DMS153 (cell line): ENCODE measurements around the gene CUTC.
"Not testable (repeated sequence)": the region's sequence is repeated elsewhere in the genome, so short reads cannot be mapped to it uniquely, and the experiment has no call there.

ENCODE experiments used
- DNase-seq: peaks from one replicate; lab custom pipeline; 2025; lab: John Stamatoyannopoulos, UW

Gene CUTC, protein sequence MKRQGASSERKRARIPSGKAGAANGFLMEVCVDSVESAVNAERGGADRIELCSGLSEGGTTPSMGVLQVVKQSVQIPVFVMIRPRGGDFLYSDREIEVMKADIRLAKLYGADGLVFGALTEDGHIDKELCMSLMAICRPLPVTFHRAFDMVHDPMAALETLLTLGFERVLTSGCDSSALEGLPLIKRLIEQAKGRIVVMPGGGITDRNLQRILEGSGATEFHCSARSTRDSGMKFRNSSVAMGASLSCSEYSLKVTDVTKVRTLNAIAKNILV

GRCh38 chr10:99732033-99732842 lies at the start of gene CUTC, which contains the start of gene COX15:
CUTC (plus strand) TSS chr10:99732234; CDS start chr10:99732349, 115 bp downstream.
COX15 (minus strand) TSS chr10:99732127; CDS start chr10:99732049, 78 bp downstream.
- peak; percentile 94 for DNase-seq

- DNase-seq, result no peak
Measured at GRCh38 chr10:99682752-99683151, 49.3 kb upstream of the CUTC start.

DNA sequence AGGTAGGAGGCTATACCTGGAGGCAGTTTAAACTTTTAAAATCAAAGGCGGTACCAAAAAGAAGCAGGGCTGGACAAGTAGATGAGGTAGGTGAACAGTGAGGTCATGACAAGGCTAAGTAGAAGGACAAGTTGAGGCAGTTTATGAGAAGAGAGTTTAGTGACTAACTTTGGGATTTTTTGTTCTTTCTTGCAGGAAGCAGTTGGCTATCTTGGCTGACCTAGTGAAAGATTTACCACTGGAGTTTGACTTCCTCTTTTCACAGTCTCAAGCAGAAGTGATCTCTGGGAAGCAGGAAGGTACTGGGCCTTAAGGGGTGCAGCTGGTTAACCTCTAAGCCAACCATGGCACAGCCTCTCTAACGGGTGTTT lies 46.5 kb upstream of the CUTC start:
- DNase-seq, result no peak

DNA sequence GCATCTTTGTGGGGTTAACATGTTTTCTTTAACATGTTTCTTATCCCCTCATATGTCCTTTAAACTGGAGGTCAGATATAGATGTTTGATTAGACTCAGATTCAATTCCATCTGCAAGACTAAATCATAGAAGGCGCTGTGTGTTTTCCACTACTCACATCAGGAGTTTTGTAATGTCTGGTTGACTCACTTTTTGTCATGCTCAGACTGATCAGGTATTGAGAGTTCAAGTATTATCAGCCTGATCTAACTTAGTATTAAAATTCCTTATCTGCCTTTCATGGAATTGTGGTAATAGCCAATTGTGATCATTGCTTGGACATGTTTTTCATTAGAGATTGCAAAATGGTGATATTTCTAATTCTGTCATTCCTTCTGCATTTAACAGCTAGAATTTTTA lies 42.6 kb upstream of the CUTC start:
- DNase-seq, result no peak

DNA sequence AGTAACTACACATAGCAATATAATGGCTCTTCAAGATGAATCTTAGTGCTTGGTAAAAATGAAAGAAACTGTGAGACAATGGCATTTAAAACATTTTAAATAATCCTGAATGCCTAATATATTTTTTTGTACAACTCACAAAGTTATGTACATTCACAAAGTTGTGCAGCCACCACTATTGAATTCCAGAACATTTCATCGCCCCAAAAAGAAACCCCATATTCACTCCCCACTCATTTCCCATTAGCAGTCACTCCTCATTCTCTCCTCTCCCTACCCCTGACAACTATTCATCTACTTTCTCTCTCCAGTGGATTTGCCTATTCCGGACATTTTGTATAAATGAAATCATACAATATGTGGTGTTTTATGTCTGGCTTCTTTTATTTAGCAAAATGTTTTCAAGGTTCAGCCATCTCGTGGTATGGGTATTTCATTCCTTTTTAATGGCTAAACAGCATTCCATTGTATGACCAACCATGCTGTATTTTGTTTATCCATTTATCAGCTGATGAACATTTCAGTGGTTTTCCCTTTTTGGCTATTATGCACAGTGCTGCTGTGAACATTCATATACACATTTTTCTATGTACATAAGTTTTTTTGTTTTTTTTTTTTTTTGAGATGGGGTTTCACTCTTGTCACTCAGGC lies 38.0 kb upstream of the CUTC start:
- no peak for DNase-seq

GRCh38 chr10:99695761-99696160 lies 36.3 kb upstream of the CUTC start:
- DNase-seq, result no peak

DNA sequence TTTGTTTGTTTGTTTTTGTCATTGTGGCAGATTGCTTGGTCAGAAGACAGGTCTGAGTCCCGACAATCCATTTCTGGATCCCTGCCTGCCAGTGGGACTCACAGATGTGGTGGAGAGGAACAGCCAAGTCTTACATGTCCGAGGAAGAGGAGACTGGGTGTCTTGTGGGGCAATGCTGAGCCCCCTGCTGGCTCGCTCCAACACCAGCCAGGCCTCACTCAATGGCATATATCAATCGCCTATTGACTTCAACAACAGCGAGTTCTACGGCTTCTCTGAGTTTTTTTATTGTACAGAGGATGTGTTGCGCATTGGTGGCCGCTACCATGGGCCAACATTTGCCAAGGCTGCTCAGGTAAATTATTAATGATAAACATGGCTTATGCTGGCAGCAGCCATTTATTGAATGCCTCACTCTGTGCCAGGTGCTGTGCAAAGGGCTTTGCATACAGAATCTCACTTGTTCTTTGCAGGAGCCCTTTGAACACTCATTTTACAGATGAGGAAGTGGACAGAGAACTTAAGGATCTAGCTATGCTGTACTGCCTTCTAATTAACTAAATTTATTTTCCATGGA lies 33.4 kb upstream of the CUTC start:
- DNase-seq, result no peak

- DNase-seq, result no peak
Measured at GRCh38 chr10:99700649-99701048, 31.4 kb upstream of the CUTC start.

DNA sequence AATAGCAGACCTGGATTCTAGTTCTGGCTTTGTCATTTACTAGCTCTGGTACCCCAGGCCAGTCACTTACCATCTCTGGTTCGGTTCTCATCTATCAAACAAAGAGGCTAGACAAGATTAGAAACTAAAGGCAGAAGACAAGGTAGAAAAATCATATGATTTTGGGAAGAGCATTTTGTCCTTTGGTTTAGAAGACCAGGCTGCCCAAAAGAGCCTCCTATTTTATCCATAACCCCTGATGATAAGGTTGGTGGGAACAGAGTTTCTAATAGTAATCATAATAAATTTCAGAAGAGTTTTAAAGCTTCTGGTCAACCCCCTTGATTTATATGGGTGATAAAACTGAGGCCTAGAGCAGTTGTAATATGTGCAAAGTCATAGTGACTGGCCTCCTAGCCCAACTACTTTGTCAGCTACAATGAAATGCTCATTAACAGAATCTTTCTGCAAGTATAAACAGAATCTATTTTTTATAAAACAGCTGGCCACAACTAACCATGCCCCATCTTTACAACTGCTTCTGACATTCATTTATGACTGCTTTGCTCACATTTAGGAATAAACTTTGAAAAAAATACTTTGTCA lies 23.5 kb upstream of the CUTC start:
- no peak for DNase-seq

DNA sequence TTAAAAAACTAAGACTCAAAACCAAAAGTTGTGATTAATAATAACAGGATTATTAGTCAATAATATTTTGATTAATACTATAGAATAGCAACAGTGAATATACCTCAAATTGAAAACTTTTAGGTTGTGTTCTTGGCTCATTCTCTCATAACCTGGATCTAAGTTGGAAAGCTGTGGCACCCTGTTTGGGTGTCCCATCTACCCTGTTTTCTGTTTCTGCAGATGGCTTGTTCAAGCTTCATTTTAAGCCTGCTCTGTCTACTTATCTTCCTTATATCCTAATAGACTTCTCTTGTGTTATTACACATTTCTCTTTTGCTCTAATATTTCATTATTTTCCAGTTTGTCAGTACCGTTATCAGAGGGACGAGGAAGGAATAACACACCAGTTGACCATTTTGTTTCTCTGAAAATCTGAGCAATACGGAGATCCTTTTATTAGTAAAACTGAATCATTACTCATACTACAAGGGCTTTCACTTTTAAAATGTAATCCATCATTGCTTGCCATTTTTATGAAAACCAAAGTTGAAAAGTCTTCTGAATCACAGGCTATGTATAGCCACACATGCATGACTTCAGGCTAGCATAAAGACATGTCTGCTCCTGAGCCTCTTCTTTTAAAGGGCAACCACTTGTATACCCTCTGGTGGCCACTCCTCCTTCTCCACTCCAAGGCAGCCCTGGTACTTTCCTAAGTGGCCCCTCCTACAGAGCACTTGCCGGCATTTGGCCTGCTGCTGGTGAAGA lies 22.4 kb upstream of the CUTC start:
- no peak for DNase-seq

DNA sequence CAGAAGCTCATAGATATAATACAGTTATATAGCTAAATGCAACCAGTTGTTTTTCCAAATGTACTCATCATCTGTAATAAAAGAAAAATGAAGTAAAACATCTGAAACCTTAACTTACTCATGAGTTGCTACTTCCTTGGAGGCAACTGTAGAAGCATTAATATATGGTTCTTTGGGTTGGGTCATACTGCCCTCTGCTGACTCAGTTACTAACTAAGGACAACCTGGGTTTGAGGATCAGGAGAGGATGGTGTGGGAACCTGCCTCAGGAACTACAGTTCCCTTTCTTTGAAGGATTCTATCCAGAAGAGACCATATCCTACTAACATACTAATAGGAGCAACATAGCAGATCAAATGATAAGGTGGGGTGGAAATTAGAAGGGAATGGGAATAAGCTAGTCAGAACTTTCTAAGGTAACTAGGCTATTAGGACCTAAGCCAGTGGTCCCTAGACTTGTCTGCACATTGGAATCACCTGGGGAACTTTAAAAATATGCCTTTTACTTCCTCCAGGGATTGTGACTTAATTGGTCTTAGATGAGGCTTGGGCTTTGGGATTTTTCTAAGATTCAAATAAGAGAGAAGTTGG lies 20.8 kb upstream of the CUTC start:
- DNase-seq, result peak; percentile 13

GRCh38 chr10:99714446-99714845 lies 17.6 kb upstream of the CUTC start:
- DNase-seq, result no peak

- DNase-seq, result no peak
Measured at GRCh38 chr10:99720387-99720786, 11.6 kb upstream of the CUTC start.

DNA sequence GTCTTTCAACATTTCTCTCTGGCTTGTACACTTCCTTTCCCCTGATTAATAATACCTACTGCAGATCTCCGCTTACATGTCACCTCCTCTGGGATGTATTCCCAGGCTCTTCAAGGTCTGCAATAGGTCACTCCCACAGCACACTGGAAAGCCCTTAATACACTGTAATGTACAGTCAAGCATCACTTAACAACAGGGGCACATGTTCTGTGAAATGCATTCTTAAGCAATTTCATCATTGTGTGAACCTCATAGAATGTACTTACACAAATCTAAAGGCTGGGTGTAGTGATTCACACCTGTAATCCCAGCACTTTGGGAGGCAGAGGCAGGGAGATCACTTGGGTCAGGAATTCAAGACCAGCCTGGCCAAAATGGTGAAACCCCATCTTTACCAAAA lies 2.0 kb upstream of the CUTC start:
- DNase-seq, result no peak

- DNase-seq, result no peak
Measured at GRCh38 chr10:99731306-99732032, 565 bp upstream of the CUTC start.

DNA sequence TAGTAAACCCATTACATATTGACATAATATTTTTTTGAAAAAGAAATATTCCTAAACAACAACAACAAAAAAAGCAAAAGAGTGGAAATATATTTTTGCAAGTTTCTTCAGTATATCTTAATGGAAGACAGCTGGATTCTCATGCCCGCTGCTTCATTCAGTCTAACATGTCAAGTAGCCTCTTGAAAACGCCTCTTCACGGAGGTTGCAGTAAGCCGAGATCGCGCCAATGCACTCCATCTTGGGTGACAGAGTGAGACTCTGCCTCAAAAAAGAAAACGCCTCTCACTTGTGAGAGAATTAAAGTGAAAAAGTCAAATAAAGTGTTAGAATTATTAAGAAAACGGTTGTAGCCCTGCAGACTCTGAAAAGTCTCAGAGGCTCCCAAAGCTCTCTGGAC lies 1.3 kb downstream of the CUTC start:
- DNase-seq, result no peak

- DNase-seq, result not testable (repeated sequence)
Measured at GRCh38 chr10:99734111-99734510, 2.1 kb downstream of the CUTC start.

DNA sequence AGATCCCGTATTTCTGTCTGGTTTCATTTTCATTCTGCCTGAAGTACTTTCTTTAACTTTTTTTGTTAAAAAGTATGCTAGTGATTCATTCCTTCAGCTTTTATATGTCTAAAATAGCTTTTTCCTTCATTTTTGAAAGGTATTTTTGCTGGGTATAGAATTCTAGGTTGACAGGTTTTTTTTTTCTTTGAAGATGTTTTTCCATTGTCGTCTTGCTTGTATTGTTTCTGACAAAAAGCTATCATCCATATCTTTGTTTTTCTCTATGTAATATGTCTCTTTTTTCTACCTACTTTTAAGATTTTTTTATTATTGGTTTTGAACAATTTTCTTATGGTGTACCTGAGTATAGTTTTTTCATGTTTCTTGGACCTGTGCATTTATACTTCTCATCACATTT lies 8.2 kb downstream of the CUTC start:
- DNase-seq, result no peak

DNA sequence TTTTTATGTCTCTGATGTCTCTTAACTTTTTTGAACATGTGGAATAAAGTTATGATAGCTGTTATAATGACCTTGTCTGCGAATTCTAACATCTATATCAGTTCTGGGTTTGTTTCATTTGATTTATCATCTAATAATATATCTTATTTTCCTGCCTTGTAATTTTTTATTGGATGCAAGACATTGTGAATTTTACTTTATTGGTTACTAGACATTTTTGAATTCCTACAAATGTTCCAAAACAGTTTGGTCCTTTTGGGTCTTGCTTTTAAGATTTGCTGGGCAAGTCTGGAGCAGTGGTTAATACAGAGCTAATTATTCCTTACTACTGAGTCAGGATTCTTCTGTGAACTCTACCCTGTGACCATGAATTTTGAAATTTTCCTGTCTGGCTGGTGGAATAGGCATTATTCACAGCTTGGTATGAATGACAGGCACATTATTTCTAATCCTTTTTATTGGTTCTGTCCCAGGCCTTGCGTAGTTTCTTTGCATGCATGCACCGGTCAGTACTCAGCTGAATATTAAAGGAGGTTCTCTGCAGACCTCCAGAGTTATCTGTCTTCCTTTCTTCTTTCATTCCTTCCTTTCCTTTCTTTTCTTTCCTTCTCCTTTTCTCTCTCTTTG lies 9.0 kb downstream of the CUTC start:
- no peak for DNase-seq

GRCh38 chr10:99742254-99742653 lies 10.2 kb downstream of the CUTC start:
- DNase-seq, result no peak
